Measurements from ENCODE around the gene DCLK2.

DNA sequence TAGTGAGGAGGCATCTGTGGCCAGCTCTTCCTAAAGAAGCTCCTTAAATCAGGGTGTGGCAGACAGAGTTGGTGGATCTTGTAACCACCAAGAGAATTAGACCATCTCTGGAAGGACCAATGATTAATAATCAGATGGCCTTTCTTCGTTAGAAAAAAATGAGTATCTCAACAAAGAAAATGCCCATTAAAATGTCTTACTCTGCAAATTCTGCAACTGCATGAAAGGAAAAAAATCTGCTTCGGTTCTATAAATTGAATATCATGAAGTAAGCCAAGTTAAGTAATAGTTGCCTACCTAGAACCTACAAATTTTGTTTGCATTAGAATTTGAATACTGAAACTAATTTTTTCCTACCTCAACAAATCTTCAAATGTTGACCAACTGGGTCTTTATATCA lies 4.2 kb upstream of the DCLK2 start:
- TF ChIP-seq CTCF (IDR thresholded peaks at IDR 0.05) (no peak), POLR2A (IDR thresholded peaks at IDR 0.05) (no peak)

Data from right lobe of liver (tissue), 4 donors.